Cardiac fibroblast (primary cell): ENCODE data around the gene ETV7.
"Not testable (repeated sequence)": the region's sequence is repeated elsewhere in the genome, so short reads cannot be mapped to it uniquely, and the experiment has no call there.

ENCODE experiments used
- DNase-seq, 2 donors: peaks; one replicate each; pipeline versions ENCODE4 v3.0.0 to v3.0.0-alpha.2; 2010; ENCODE audit warnings: low read depth in 2 of 2
- H3K4me3 ChIP-seq, 2 donors: replicated peaks in 1 of 2; 1 replicate in 1 of 2; 2 replicates in 1 of 2; pipeline ENCODE4 v1.5.1; 2011; ENCODE audit warnings: low read depth in 2 of 2, low read length in 2 of 2, mild to moderate bottlenecking in 2 of 2, moderate library complexity in 1 of 2
- TF ChIP-seq, protein P1 (sequence below): IDR thresholded peaks from one replicate; pipeline ENCODE4 v1.5.1; 2011; ENCODE audit warnings: low read depth, mild to moderate bottlenecking, low read length, inconsistent platforms

ETV7 gene

DNA sequence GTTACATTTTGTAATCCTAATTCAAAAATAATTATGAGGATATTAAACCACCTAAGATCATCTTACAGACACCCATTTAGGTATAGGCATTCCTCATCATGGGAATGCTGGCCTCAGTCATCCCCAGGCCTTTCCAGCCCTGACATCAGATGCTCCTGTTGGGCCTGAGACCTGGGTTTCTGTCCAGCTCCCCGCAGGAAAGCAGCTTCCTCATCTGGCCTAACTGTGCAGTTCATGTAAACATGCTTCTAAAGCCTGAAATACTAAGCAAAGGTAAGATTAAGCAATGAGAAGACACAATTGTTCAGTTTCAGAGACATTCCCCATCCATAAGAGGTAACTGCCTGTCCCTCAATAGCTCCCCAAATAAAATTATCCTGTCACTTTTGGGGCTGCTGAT lies 19.0 kb downstream of the ETV7 start:
- TF ChIP-seq, protein P1, sequence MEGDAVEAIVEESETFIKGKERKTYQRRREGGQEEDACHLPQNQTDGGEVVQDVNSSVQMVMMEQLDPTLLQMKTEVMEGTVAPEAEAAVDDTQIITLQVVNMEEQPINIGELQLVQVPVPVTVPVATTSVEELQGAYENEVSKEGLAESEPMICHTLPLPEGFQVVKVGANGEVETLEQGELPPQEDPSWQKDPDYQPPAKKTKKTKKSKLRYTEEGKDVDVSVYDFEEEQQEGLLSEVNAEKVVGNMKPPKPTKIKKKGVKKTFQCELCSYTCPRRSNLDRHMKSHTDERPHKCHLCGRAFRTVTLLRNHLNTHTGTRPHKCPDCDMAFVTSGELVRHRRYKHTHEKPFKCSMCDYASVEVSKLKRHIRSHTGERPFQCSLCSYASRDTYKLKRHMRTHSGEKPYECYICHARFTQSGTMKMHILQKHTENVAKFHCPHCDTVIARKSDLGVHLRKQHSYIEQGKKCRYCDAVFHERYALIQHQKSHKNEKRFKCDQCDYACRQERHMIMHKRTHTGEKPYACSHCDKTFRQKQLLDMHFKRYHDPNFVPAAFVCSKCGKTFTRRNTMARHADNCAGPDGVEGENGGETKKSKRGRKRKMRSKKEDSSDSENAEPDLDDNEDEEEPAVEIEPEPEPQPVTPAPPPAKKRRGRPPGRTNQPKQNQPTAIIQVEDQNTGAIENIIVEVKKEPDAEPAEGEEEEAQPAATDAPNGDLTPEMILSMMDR = no peak
- DNase-seq = no peak
- no peak overlapping the region for H3K4me3 ChIP-seq

DNA sequence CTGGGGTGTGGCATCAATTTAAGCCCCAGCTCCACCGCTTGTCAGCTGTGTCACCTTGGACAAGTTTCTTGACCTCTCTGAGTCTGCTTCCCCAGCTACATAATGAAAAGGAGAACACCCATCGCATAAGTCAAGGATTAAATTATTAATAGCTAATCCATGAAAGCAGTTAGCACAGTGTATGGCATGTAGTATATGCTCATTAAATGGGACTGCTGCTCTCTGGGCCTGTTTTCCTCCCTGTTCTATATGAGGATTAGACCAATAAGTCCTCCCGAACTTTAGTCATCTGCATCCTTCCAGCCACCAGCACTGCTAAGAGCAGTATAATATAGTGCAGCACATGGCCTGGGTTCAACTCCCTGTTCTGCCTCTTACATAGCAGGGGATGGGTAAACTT lies 19.7 kb downstream of the ETV7 start:
- DNase-seq = no peak
- no peak overlapping the region for H3K4me3 ChIP-seq
- TF ChIP-seq, protein P1 = no peak

DNA sequence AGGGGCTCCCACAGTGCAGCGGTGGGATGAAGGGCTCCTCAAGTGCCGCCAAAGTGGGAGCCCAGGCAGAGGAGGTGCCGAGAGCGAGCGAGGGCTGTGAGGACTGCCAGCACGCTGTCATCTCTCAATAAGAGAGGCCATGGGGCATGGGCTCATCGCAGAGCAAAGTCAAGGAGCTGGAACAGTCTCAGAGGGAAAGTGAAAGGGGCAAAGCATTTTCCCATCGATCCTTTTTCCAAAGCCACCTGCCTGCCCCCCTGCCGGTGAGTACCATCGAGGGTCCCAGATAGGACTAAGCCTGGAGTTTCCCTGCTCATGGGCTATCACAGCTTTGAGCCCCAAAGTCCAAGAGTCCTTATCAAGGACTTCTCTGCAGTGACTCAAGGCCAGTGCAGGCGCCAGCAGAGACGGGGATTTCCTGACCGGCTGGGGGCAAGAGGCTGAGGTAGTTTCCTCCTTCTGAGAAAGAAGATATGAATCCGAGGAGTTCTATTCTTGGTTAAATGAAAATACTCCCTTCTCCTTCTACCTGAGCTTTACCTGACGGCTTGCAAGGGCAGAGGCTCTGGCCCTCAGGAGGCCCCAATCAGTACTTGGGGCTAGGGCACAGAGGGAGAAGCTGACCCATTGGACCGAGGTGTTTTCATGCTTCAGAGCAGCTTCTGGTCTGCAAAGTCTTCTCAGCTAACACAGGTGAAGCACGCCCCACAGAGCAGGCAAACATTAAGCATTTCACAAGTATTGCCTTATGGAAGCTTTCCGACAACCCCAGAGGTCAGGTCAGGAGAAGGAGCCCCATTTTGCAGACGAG lies 22.6 kb downstream of the ETV7 start:
- TF ChIP-seq, protein P1 = no peak
- DNase-seq = peak; percentile 59 to 65
- H3K4me3 ChIP-seq = no peak overlapping the region

DNA sequence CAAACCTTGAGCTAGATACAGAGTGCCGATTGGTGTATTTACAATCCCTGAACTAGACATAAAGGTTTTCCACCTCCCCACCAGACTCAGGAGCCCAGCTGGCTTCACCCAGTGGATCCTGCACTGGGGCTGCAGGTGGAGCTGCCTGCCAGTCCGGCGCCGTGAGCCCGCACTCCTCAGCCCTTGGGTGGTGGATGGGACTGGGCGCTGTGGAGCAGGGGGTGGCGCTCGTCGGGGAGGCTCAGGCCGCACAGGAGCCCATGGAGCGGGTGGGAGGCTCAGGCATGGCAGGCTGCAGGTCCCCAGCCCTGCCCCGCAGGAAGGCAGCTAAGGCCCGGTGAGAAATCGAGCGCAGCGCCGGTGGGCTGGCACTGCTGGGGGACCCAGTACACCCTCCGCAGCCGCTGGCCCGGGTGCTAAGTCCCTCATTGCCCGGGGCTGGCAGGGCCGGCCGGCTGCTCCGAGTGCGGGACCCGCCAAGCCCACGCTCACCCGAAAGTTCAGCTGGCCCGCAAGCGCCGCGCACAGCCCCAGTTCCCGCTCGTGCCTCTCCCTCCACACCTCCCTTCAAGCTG lies 23.3 kb downstream of the ETV7 start:
- not testable (repeated sequence) for DNase-seq

DNA sequence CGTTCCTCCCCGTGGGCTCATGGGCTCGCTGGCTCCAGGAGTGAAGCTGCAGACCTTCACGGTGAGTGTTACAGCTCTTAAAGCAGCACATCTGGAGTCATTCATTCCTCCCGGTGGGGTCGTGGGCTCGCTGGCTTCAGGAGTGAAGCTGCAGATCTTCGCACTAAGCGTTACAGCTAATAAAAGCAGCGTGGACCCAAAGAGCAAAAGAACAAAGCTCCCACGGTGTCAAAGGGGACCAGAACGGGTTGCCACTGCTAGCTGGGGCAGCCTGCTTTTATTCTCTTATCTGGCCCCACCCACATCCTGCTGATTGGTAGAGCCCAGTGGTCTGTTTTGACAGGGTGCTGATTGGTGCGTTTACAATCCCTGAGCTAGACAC lies 24.1 kb downstream of the ETV7 start:
- DNase-seq, H3K4me3 ChIP-seq: not testable (repeated sequence)

More for the DNA sequence above, 23.3 kb downstream of the ETV7 start:
- H3K4me3 ChIP-seq = not testable (repeated sequence)

DNA sequence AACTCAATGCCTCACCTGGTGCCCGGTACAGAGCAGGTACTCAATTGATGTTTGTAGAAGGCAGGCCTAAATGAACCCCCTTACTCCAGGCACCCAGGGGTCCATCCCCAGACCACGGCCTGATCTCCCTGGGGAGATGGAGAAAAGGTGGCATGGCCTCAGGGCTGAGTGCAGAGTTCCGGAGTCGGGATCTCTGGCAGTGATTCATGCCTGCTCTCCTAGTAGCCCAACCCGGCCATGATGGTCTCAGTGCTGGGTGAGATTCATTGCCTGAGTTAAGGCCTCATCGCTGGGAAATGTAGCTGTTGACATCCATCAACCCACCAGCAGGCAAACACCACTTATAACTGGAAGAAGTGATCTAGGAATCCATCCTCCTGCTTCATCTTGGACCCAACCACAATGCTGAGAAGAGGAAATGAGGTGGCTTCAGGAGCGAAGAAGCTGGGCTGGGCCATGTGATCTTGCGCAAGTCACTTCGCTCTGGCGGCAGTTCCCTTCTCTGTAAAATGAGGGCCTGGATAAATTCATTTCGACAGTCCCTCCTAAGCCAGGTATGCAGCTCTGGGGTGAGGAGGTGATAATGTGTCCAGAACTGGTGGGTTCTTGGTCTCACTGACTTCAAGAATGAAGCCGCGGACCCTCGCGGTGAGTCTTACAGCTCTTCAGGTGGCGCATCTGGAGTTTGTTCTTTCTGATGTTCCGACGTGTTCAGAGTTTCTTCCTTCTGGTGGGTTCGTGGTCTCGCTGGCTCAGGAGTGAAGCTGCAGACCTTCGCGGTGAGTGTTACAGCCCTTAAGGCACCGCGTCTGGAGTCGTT lies 24.7 kb downstream of the ETV7 start:
- TF ChIP-seq, protein P1 = no peak
- H3K4me3 ChIP-seq = no peak overlapping the region
- peak in 1 of 2 donors; percentile 23 for DNase-seq

DNA sequence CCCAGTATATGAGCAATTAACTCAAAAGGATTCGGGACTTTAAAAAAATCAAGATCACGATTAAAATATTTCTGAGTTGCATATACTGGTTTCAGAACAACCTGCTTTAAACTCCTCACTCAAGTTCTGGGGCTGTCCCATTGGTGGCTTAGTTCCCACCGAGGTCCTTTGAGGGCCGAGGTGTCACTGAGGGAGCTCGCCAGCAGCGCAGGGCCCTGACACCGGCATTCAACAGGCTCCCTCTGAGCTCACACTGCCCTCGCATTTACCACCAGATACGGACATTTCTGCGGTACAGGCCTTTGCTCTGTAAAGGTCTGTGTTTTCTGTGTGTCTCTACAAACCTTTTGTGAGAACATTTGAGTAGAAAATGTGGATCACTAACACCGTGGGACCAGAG lies 26.4 kb downstream of the ETV7 start:
- no peak overlapping the region for H3K4me3 ChIP-seq
- no peak for DNase-seq

More for the DNA sequence above, 26.4 kb downstream of the ETV7 start:
- TF ChIP-seq, protein P1 = no peak
